Right ventricle myocardium superior (tissue), 1 donor: ENCODE results near the gene HIVEP1. TPM values are rescaled to one million over a fixed set of nuclear protein-coding genes. Genes with fewer than 3 reads are reported as not detected.
A peak's percentile ranks its signal among the peaks of the same experiment; 100 is the strongest.
"Not testable (repeated sequence)": the region's sequence is repeated elsewhere in the genome, so short reads cannot be mapped to it uniquely, and the experiment has no call there.

Experiments
- ATAC-seq: fragments of 200-7000 bp; cut with Tn5 transposase; one replicate; pipeline ENCODE4 v1.9.1; 2020; ENCODE audit warnings: mild to moderate bottlenecking; ENCODE audit not compliant: poor library complexity
- DNase-seq: peaks from one replicate; pipeline ENCODE4 v3.0.0-alpha.2; 2020
- intact Hi-C: fragments of 100-400 bp; cut with DNase I; formaldehyde crosslinking; loops from one replicate; pipeline ENCODE4 v1.11.2; 2022
- total RNA-seq: library from RNA; stranded (reverse); fragmentation: NEBNext Ultra II Directional; extraction: Animal tissue kit (Norgen Biotek cat#: 25700); gene quantifications from one replicate; pipeline ENCODE4 v1.2.1, GENCODE V29; 2021
- donor health status: DM: no; HTN: yes; CAD: no; lungs with severe emphysema.

The HIVEP1 gene
- total RNA-seq, 1 donor from 2014 or later, result 12.0 TPM

- DNase-seq, result no peak
- no peak for ATAC-seq
- intact Hi-C loops, result no loop called here
Observed at GRCh38 chr6:12101048-12101447, 88.9 kb downstream of the HIVEP1 start.

GRCh38 chr6:12101653-12102312 is 89.7 kb downstream of the HIVEP1 start:
- ATAC-seq (no peak), DNase-seq (no peak)
- intact Hi-C loops, result no loop called here

- ATAC-seq (no peak), DNase-seq (no peak)
- intact Hi-C loops, result no loop called here
Observed at GRCh38 chr6:12102350-12102749, 90.2 kb downstream of the HIVEP1 start.

GRCh38 chr6:12103158-12103557 is 91.0 kb downstream of the HIVEP1 start:
- DNase-seq (no peak), ATAC-seq (peak; percentile 83)
- intact Hi-C loops, result no loop called here

GRCh38 chr6:12105271-12105670 is 93.2 kb downstream of the HIVEP1 start:
- ATAC-seq, result peak; percentile 38

GRCh38 chr6:12108376-12108775 is 96.3 kb downstream of the HIVEP1 start:
- ATAC-seq, result not testable (repeated sequence)

More at GRCh38 chr6:12105271-12105670, 93.2 kb downstream of the HIVEP1 start:
- DNase-seq, result no peak
- intact Hi-C loops, result no loop called here

GRCh38 chr6:12110523-12111362 is 98.6 kb downstream of the HIVEP1 start:
- intact Hi-C loops, result no loop called here
- ATAC-seq (no peak), DNase-seq (no peak)

More at GRCh38 chr6:12108376-12108775, 96.3 kb downstream of the HIVEP1 start:
- DNase-seq, intact Hi-C loops: not testable (repeated sequence)

- DNase-seq, result no peak
- intact Hi-C loops, result no loop called here
- no peak for ATAC-seq
Observed at GRCh38 chr6:12111363-12111670, 99.2 kb downstream of the HIVEP1 start.

- no peak for DNase-seq
- peak; percentile 75 for ATAC-seq
- intact Hi-C loops, result no loop called here
Observed at GRCh38 chr6:12112540-12113189, 100.6 kb downstream of the HIVEP1 start.

GRCh38 chr6:12113190-12113577 is 101.1 kb downstream of the HIVEP1 start:
- intact Hi-C loops, result no loop called here
- ATAC-seq, result no peak
- no peak for DNase-seq

GRCh38 chr6:12114055-12114503 is 102.0 kb downstream of the HIVEP1 start:
- intact Hi-C loops, result no loop called here
- DNase-seq, result no peak
- no peak for ATAC-seq

GRCh38 chr6:12115001-12115400 is 102.9 kb downstream of the HIVEP1 start:
- intact Hi-C loops, result no loop called here
- ATAC-seq (no peak), DNase-seq (no peak)

GRCh38 chr6:12115492-12115891 is 103.4 kb downstream of the HIVEP1 start:
- ATAC-seq, result no peak

GRCh38 chr6:12116264-12116800 is 104.2 kb downstream of the HIVEP1 start:
- DNase-seq (no peak), ATAC-seq (no peak)
- intact Hi-C loops, result no loop called here

More at GRCh38 chr6:12115492-12115891, 103.4 kb downstream of the HIVEP1 start:
- intact Hi-C loops, result no loop called here
- no peak for DNase-seq

GRCh38 chr6:12116978-12117377 is 104.9 kb downstream of the HIVEP1 start:
- no peak for DNase-seq
- no peak for ATAC-seq
- intact Hi-C loops, result no loop called here

- no peak for DNase-seq
- intact Hi-C loops, result no loop called here
- no peak for ATAC-seq
Observed at GRCh38 chr6:12118607-12119006, 106.5 kb downstream of the HIVEP1 start.

- no peak for DNase-seq
- intact Hi-C loops, result no loop called here
- no peak for ATAC-seq
Observed at GRCh38 chr6:12119085-12119588, 107.0 kb downstream of the HIVEP1 start.

GRCh38 chr6:12125396-12125795 is 113.3 kb downstream of the HIVEP1 start:
- intact Hi-C loops, result no loop called here
- DNase-seq, result no peak

GRCh38 chr6:12126051-12126450 is 113.9 kb downstream of the HIVEP1 start:
- ATAC-seq (no peak), DNase-seq (no peak)
- intact Hi-C loops, result no loop called here

More at GRCh38 chr6:12125396-12125795, 113.3 kb downstream of the HIVEP1 start:
- ATAC-seq, result no peak
